ENCODE results near the gene PRKCH. TPM values are rescaled to one million over a fixed set of nuclear protein-coding genes. Genes with fewer than 3 reads are reported as not detected.

The PRKCH gene
- total RNA-seq, 3 donors from 2014 or later: 27.0 to 41.3 (median 34.0) TPM

GRCh38 chr14:61523751-61524150 is 202.4 kb downstream of the PRKCH start:
- Histone ChIP-seq H3K36me3 (no peaks in the 10 kb centered on the region), H3K27ac (peak overlapping the region in 1 of 2 donors; percentile 92), H3K27me3 (no peaks in the 10 kb centered on the region), H3K4me1 (peaks cover 3 to 24% of the 10 kb centered on the region in 2 donors), H3K9me3 (no peaks in the 10 kb centered on the region), H3K4me3 (no peak overlapping the region)
- TF ChIP-seq POLR2A (IDR thresholded peaks at IDR 0.05): no peak
- no peak for TF ChIP-seq CTCF (IDR thresholded peaks at IDR 0.05)
- TF ChIP-seq POLR2AphosphoS5 (IDR thresholded peaks at IDR 0.05): no peak
- DNase-seq (ENCODE audit: low spot score in 2 of 2): no peak
- intact Hi-C loops (cut with DNase I; ENCODE audit: low total_unique reads): no loop called here

GRCh38 chr14:61524211-61524806 is 202.9 kb downstream of the PRKCH start:
- Histone ChIP-seq H3K36me3 (no peaks in the 10 kb centered on the region), H3K9me3 (no peaks in the 10 kb centered on the region), H3K27ac (peak overlapping the region; percentile 87 to 92), H3K27me3 (no peaks in the 10 kb centered on the region), H3K4me3 (no peak overlapping the region), H3K4me1 (peaks cover 3 to 24% of the 10 kb centered on the region in 2 donors)
- TF ChIP-seq POLR2A (IDR thresholded peaks at IDR 0.05) (no peak), POLR2AphosphoS5 (IDR thresholded peaks at IDR 0.05) (no peak), CTCF (IDR thresholded peaks at IDR 0.05) (no peak)
- intact Hi-C loops (cut with DNase I; ENCODE audit: low total_unique reads): no loop called here
- DNase-seq (ENCODE audit: low spot score in 2 of 2): no peak

- Histone ChIP-seq H3K4me1 (peaks cover 3 to 24% of the 10 kb centered on the region in 2 donors), H3K9me3 (no peaks in the 10 kb centered on the region), H3K36me3 (no peaks in the 10 kb centered on the region), H3K4me3 (no peak overlapping the region), H3K27me3 (no peaks in the 10 kb centered on the region), H3K27ac (peak overlapping the region; percentile 87 to 92)
- TF ChIP-seq POLR2AphosphoS5 (IDR thresholded peaks at IDR 0.05): no peak
- TF ChIP-seq POLR2A (IDR thresholded peaks at IDR 0.05): no peak
- no peak for TF ChIP-seq CTCF (IDR thresholded peaks at IDR 0.05)
- no peak for DNase-seq (ENCODE audit: low spot score in 2 of 2)
- intact Hi-C loops (cut with DNase I; ENCODE audit: low total_unique reads): no loop called here
Observed at GRCh38 chr14:61524936-61525292, 203.5 kb downstream of the PRKCH start.

- peak; percentile 86 to 89 for DNase-seq (ENCODE audit: low spot score in 2 of 2)
- intact Hi-C loops (cut with DNase I; ENCODE audit: low total_unique reads): no loop called here
- H3K36me3 ChIP-seq: no peaks in the 10 kb centered on the region
- no peaks in the 10 kb centered on the region for H3K9me3 ChIP-seq
- peak overlapping the region; percentile 87 to 92 for H3K27ac ChIP-seq
- peaks cover 3 to 24% of the 10 kb centered on the region in 2 donors for H3K4me1 ChIP-seq
- H3K4me3 ChIP-seq: no peak overlapping the region
- no peaks in the 10 kb centered on the region for H3K27me3 ChIP-seq
- TF ChIP-seq POLR2AphosphoS5 (IDR thresholded peaks at IDR 0.05) (peak; percentile 50 to 77 (median 51)), CTCF (IDR thresholded peaks at IDR 0.05) (no peak), POLR2A (IDR thresholded peaks at IDR 0.05) (no peak)
Observed at GRCh38 chr14:61525293-61526011, 204.1 kb downstream of the PRKCH start.

All from breast epithelium (tissue), 4 donors.